Measurements from ENCODE around the gene PZP. TPM values are rescaled to one million over a fixed set of nuclear protein-coding genes. Genes with fewer than 3 reads are reported as not detected.
A peak's percentile ranks its signal among the peaks of the same experiment; 100 is the strongest.

The PZP gene
- total and polyA plus RNA-seq, 2 of the 13 experiments (the other 11 are each of a cell fraction or from before 2014, with no cell fraction given) = 0.07 to 0.89 TPM

DNA sequence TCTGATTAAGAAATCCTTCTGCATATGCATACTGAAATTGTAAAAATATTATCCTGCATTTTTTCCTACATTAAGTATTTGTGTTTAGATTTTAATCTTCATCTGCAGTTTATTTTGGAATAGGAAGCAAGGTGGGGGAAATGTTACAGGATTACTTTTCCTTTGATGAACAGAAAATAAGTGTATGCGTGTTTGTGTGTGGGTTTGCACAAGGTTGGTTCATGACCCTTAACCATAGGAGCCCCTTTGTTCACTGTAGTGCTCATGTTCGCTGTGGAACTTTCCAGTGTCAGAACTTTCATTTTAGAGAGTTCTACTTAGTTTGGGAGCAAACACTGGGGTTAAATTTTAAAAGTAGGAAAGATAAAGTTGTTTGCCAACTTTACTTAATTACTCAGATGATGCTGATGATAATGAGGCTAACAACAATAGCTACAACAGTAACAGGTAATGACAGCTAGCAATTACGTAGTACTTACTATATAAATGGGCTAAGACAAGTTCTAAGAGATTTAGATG is 86.0 kb downstream of the PZP start (continued):
- peak; percentile 81; the same call in 1 of the 2 replicates for TF ChIP-seq ZNF670 (CRISPR knock-in tag; IDR thresholded peaks at IDR 0.05; ENCODE audit: borderline replicate concordance)
- TF ChIP-seq ZNF619 (CRISPR knock-in tag; IDR thresholded peaks at IDR 0.05) = no peak
- TF ChIP-seq ZNF20 (CRISPR knock-in tag; IDR thresholded peaks at IDR 0.05) = no peak
- TF ChIP-seq, protein P1, sequence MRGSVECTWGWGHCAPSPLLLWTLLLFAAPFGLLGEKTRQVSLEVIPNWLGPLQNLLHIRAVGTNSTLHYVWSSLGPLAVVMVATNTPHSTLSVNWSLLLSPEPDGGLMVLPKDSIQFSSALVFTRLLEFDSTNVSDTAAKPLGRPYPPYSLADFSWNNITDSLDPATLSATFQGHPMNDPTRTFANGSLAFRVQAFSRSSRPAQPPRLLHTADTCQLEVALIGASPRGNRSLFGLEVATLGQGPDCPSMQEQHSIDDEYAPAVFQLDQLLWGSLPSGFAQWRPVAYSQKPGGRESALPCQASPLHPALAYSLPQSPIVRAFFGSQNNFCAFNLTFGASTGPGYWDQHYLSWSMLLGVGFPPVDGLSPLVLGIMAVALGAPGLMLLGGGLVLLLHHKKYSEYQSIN (CRISPR knock-in tag; IDR thresholded peaks at IDR 0.05; ENCODE audit: borderline replicate concordance) = no peak
- TF ChIP-seq REPIN1 (CRISPR knock-in tag; IDR thresholded peaks at IDR 0.05; ENCODE audit: borderline replicate concordance, low read depth) = 0 out of 2 replicates have a peak, but pooled peaks have one; percentile 40
- TF ChIP-seq, protein P2, sequence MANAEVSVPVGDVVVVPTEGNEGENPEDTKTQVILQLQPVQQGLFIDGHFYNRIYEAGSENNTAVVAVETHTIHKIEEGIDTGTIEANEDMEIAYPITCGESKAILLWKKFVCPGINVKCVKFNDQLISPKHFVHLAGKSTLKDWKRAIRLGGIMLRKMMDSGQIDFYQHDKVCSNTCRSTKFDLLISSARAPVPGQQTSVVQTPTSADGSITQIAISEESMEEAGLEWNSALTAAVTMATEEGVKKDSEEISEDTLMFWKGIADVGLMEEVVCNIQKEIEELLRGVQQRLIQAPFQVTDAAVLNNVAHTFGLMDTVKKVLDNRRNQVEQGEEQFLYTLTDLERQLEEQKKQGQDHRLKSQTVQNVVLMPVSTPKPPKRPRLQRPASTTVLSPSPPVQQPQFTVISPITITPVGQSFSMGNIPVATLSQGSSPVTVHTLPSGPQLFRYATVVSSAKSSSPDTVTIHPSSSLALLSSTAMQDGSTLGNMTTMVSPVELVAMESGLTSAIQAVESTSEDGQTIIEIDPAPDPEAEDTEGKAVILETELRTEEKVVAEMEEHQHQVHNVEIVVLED (CRISPR knock-in tag; IDR thresholded peaks at IDR 0.05; ENCODE audit: borderline replicate concordance) = peak; percentile 48; the same call in 1 of the 2 replicates
- peak in 1 of 2 experiments; percentile 88; a peak in 2 of 4 replicates for TF ChIP-seq ATF4 (CRISPR knock-in tag; IDR thresholded peaks at IDR 0.05)
- no peak for TF ChIP-seq SP1 (IDR thresholded peaks at IDR 0.05)
- TF ChIP-seq SP1 (CRISPR knock-in tag; IDR thresholded peaks at IDR 0.05) = no peak
- TF ChIP-seq HMGXB3 (CRISPR knock-in tag; IDR thresholded peaks at IDR 0.05; ENCODE audit: borderline replicate concordance) = no peak
- TF ChIP-seq ZNF589 (CRISPR knock-in tag; conservative IDR thresholded peaks at IDR 0.05) = no peak
- no peak for TF ChIP-seq ZNF564 (CRISPR knock-in tag; IDR thresholded peaks at IDR 0.05)
- peak; percentile 30; the same call in 1 of the 2 replicates for TF ChIP-seq HNF4G (IDR thresholded peaks at IDR 0.05; ENCODE audit: borderline replicate concordance, low read depth, low read length)
- no peak for TF ChIP-seq HNF4G (CRISPR knock-in tag; IDR thresholded peaks at IDR 0.05; ENCODE audit: borderline replicate concordance, low read depth)
- TF ChIP-seq, protein P3, sequence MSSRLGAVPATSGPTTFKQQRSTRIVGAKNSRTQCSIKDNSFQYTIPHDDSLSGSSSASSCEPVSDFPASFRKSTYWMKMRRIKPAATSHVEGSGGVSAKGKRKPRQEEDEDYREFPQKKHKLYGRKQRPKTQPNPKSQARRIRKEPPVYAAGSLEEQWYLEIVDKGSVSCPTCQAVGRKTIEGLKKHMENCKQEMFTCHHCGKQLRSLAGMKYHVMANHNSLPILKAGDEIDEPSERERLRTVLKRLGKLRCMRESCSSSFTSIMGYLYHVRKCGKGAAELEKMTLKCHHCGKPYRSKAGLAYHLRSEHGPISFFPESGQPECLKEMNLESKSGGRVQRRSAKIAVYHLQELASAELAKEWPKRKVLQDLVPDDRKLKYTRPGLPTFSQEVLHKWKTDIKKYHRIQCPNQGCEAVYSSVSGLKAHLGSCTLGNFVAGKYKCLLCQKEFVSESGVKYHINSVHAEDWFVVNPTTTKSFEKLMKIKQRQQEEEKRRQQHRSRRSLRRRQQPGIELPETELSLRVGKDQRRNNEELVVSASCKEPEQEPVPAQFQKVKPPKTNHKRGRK (CRISPR knock-in tag; IDR thresholded peaks at IDR 0.05) = no peak
- no peak for TF ChIP-seq PHF20 (CRISPR knock-in tag; IDR thresholded peaks at IDR 0.05)
- no peak for TF ChIP-seq TCF12 (IDR thresholded peaks at IDR 0.05)
- TF ChIP-seq TCF12 (CRISPR knock-in tag; IDR thresholded peaks at IDR 0.05) = peak; percentile 91; the same call in 1 of the 2 replicates
- TF ChIP-seq HOXA5 (CRISPR knock-in tag; IDR thresholded peaks at IDR 0.05) = peak; percentile 76; the same call in 1 of the 2 replicates
